ENCODE measurements around the gene CA10. TPM values are rescaled to one million over a fixed set of nuclear protein-coding genes. Genes with fewer than 3 reads are reported as not detected.

The CA10 gene
- polyA plus RNA-seq, 1 donor (not counting 4 experiments of a cell fraction or from before 2014, with no cell fraction given), result 2.9 TPM

DNA sequence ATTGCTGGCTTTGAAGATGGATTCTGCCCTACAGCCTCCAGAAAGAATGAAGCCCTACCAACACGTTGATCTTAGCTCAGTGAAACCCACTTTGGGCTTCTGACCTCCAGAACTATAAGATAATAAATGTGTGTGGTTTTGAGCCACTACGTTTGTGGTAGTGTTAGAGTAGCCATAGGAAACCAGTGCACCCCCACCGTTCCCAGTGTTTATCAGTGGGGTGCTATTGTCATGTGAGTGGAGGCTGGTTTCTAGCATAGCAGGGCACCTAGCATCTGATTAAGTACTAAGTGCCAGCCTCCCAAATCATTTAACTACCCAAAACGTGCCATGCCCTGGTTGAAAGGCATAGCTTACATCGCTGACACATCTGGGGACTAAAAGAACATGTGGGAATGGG is 474.3 kb downstream of the CA10 start:
- no peaks in the 10 kb centered on the region for H3K9me3 ChIP-seq (ENCODE audit: control insufficient read depth, low read depth, low read length)
- no peak for FAIRE-seq
- H2AFZ ChIP-seq (ENCODE audit: control insufficient read depth, low read length), result no peak overlapping the region
- no peaks in the 10 kb centered on the region for H3K27me3 ChIP-seq (ENCODE audit: control insufficient read depth, extremely low read depth, insufficient read depth, low read length)
- no peak overlapping the region for H3K4me3 ChIP-seq (ENCODE audit: control insufficient read depth in 2 of 3, extremely low read depth in 1 of 3, insufficient read depth in 2 of 3, low read depth in 1 of 3, low read length in 3 of 3)
- H3K9ac ChIP-seq (ENCODE audit: control insufficient read depth, extremely low read depth, insufficient read depth, low read length), result no peak overlapping the region
- no peaks in the 10 kb centered on the region for H3K9me1 ChIP-seq (ENCODE audit: control insufficient read depth, extremely low read depth, insufficient read depth, low read length)
- dilution Hi-C loops (cut with MboI; ENCODE audit: extremely low pct_ligation_motif_present, low sequenced_read_pairs), result no loop called here
- no peak for TF ChIP-seq EZH2 (IDR thresholded peaks at IDR 0.05; ENCODE audit: low read length)
- TF ChIP-seq, protein P1, sequence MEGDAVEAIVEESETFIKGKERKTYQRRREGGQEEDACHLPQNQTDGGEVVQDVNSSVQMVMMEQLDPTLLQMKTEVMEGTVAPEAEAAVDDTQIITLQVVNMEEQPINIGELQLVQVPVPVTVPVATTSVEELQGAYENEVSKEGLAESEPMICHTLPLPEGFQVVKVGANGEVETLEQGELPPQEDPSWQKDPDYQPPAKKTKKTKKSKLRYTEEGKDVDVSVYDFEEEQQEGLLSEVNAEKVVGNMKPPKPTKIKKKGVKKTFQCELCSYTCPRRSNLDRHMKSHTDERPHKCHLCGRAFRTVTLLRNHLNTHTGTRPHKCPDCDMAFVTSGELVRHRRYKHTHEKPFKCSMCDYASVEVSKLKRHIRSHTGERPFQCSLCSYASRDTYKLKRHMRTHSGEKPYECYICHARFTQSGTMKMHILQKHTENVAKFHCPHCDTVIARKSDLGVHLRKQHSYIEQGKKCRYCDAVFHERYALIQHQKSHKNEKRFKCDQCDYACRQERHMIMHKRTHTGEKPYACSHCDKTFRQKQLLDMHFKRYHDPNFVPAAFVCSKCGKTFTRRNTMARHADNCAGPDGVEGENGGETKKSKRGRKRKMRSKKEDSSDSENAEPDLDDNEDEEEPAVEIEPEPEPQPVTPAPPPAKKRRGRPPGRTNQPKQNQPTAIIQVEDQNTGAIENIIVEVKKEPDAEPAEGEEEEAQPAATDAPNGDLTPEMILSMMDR (optimal IDR thresholded peaks at IDR 0.05 in 1 of 3, IDR thresholded peaks at IDR 0.05 in 1 of 3, conservative IDR thresholded peaks at IDR 0.05 in 1 of 3; ENCODE audit: extremely low read depth in 1 of 3, insufficient read depth in 2 of 3, low read length in 3 of 3), result no peak
- no peak overlapping the region for H3K27ac ChIP-seq (ENCODE audit: control insufficient read depth, insufficient read depth, low read length)
- H3K4me1 ChIP-seq (ENCODE audit: control insufficient read depth, extremely low read depth, insufficient read depth, low read length), result no peaks in the 10 kb centered on the region
- no peak overlapping the region for H3K4me2 ChIP-seq (ENCODE audit: control insufficient read depth, extremely low read depth, insufficient read depth, low read depth, low read length)
- H3K36me3 ChIP-seq (ENCODE audit: control insufficient read depth in 2 of 2, extremely low read depth in 1 of 2, insufficient read depth in 2 of 2, low read length in 2 of 2), result no peaks in the 10 kb centered on the region
- H3K79me2 ChIP-seq (ENCODE audit: control insufficient read depth, insufficient read depth, low read length), result no peaks in the 10 kb centered on the region
- H4K20me1 ChIP-seq (ENCODE audit: control insufficient read depth, extremely low read depth, insufficient read depth, low read length), result no peaks in the 10 kb centered on the region
- DNase-seq (ENCODE audit: low read depth, low spot score), result no peak

DNA sequence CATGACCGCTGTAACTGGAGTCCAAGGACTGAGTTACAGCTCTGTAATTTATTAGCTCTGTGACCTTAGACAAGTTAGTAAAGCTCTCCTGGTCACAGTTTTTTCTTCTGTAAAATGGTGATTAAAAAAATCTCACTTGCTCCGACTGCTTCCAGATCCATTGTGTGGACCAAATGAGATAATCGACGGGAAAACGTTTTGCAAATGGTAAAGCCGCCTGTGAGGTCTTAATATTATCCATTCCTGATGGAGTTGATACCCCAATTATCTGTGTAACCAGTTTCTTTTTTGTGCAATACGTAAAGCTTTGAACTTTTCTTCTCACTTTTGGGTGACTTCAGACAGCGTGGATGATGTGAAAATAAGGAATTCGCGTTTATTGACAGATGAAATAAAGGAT is 475.2 kb downstream of the CA10 start:
- dilution Hi-C loops (cut with MboI; ENCODE audit: extremely low pct_ligation_motif_present, low sequenced_read_pairs), result no loop called here
- Histone ChIP-seq H4K20me1 (ENCODE audit: control insufficient read depth, extremely low read depth, insufficient read depth, low read length) (no peaks in the 10 kb centered on the region), H3K4me1 (ENCODE audit: control insufficient read depth, extremely low read depth, insufficient read depth, low read length) (no peaks in the 10 kb centered on the region), H3K79me2 (ENCODE audit: control insufficient read depth, insufficient read depth, low read length) (no peaks in the 10 kb centered on the region), H3K9me3 (ENCODE audit: control insufficient read depth, low read depth, low read length) (no peaks in the 10 kb centered on the region), H3K4me2 (ENCODE audit: control insufficient read depth, extremely low read depth, insufficient read depth, low read depth, low read length) (no peak overlapping the region), H2AFZ (ENCODE audit: control insufficient read depth, low read length) (no peak overlapping the region), H3K9me1 (ENCODE audit: control insufficient read depth, extremely low read depth, insufficient read depth, low read length) (no peaks in the 10 kb centered on the region), H3K27ac (ENCODE audit: control insufficient read depth, insufficient read depth, low read length) (no peak overlapping the region), H3K27me3 (ENCODE audit: control insufficient read depth, extremely low read depth, insufficient read depth, low read length) (no peaks in the 10 kb centered on the region), H3K4me3 (ENCODE audit: control insufficient read depth in 2 of 3, extremely low read depth in 1 of 3, insufficient read depth in 2 of 3, low read depth in 1 of 3, low read length in 3 of 3) (no peak overlapping the region), H3K36me3 (ENCODE audit: control insufficient read depth in 2 of 2, extremely low read depth in 1 of 2, insufficient read depth in 2 of 2, low read length in 2 of 2) (no peaks in the 10 kb centered on the region), H3K9ac (ENCODE audit: control insufficient read depth, extremely low read depth, insufficient read depth, low read length) (no peak overlapping the region)
- FAIRE-seq (no peak), DNase-seq (ENCODE audit: low read depth, low spot score) (no peak)
- TF ChIP-seq, protein P1 (optimal IDR thresholded peaks at IDR 0.05 in 1 of 3, IDR thresholded peaks at IDR 0.05 in 1 of 3, conservative IDR thresholded peaks at IDR 0.05 in 1 of 3; ENCODE audit: extremely low read depth in 1 of 3, insufficient read depth in 2 of 3, low read length in 3 of 3), result no peak
- no peak for TF ChIP-seq EZH2 (IDR thresholded peaks at IDR 0.05; ENCODE audit: low read length)

Data from keratinocyte (primary cell).